IMR-90 (cell line): Measurements from ENCODE around the gene VARS2.

Source experiments
- ELK1 ChIP-seq: fragments of 150-350 bp; IDR thresholded peaks from 2 replicates; pipeline ENCODE4 v1.6.1; 2016; ENCODE audit warnings: low read depth, mild to moderate bottlenecking, low read length, moderate library complexity, borderline replicate concordance
- MXI1 ChIP-seq: IDR thresholded peaks from 2 replicates; pipeline ENCODE4 v1.6.1; 2012; ENCODE audit warnings: low read depth, mild to moderate bottlenecking, low read length, moderate library complexity, borderline replicate concordance
- POLR2A ChIP-seq: IDR thresholded peaks from 2 replicates; pipeline ENCODE4 v1.6.1; 2012; ENCODE audit warnings: mild to moderate bottlenecking, low read depth, low read length
- RFX5 ChIP-seq: IDR thresholded peaks from 2 replicates; pipeline ENCODE4 v1.8.0; 2012; ENCODE audit warnings: low read depth, mild to moderate bottlenecking, low read length, moderate library complexity

DNA sequence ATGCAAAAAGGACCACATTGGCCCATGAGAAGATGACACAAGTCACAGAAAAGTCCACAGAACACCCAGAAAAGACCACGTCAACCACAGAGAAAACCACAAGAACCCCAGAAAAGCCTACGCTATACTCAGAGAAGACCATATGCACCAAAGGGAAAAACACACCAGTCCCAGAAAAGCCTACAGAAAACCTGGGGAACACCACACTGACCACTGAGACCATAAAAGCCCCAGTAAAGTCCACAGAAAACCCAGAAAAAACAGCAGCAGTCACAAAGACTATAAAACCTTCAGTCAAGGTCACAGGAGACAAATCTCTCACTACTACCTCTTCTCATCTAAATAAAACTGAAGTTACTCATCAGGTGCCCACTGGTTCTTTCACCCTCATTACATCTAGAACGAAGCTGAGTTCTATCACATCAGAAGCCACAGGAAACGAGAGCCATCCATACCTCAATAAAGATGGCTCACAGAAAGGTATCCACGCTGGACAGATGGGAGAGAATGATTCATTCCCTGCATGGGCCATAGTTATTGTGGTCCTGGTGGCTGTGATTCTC lies 38.0 kb downstream of the VARS2 start:
- no peak for TF ChIP-seq RFX5
- no peak for TF ChIP-seq MXI1
- TF ChIP-seq POLR2A = no peak
- TF ChIP-seq ELK1 = no peak
